NCI-H82 (cell line): ENCODE results near the gene SHOC1.
"Not testable (repeated sequence)": the region's sequence is repeated elsewhere in the genome, so short reads cannot be mapped to it uniquely, and the experiment has no call there.

Experiments used
- DNase-seq: peaks from one replicate; lab custom pipeline; 2025; lab: John Stamatoyannopoulos, UW

Gene SHOC1

DNA sequence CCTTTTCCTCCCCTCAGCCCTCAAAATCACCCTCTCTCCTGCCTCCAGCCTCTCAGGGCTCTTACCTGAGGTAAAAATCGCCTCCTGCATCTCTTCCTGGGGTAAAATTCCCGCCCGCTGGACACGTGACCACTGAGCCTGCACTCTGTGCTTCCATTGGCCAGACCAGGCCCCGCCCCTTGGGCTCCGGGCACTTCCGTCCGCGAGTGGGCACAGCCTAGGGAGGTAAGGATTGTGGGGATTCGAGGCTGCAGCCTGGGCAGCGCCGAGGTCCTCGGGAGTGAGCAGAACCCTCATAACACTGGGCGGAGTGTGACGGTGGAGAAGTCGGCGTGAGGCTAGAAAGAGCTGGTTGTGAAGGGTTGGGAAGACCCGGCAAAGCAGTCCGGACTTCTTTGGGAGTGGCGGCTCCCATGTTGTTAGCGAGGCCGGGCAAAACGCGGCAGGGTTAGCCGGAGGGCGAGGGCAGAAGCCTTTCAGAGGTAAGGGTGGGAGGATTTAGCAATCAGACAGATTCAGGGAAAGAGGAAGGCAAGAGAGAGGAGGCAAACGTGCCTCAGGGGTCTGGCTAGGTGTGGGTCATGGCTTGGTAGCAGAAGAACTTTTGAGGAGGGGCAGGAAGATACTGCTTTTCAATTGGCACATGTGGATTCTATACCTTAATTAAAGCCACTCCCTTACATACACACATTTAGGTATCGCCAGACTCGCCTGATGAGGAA, at the start of gene SHOC1:
SHOC1 (minus strand) TSS at position 103 of the 722 bp plus-strand sequence. CDS start 3,519 bp downstream, outside the sequence.
- DNase-seq: no peak

DNA sequence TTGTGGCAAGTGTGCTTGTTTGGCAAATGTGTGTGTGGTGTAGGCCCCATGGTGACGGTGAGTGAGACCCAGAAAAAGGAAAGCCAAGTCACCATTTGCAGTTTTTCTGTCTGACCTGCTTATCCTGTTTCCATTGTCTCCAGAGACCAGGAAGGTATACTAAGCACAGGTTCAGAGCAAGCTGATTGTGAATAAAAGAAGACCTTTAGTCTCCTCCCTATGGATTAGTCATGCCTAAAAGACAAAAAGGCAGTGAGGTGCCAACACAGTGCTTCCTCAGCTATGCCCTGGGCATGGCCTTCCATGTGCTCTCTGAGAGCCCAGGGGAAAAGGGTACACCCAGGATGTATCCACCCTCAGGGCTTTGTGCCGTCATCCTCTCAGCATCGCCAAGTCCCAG, 49.2 kb upstream of the SHOC1 start:
- DNase-seq: no peak

DNA sequence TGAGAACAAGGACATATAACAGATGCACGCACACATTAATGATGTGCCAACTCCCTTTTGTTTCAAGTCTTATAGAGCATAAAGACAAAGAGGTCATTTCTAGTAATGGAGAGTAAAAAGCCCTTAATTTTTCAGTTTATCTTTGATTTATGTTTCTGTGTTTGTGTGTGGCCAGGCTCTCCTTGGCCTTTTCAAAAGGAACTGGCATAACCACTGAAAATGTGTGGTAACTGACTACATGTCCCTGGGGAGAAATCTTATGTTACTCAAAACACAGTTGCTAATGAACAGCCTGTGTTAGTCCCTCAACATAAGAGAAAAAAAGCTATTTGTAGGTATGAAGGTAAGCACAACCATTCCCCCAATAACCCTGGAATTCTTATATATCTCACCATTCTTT, 47.6 kb upstream of the SHOC1 start:
- no peak for DNase-seq

DNA sequence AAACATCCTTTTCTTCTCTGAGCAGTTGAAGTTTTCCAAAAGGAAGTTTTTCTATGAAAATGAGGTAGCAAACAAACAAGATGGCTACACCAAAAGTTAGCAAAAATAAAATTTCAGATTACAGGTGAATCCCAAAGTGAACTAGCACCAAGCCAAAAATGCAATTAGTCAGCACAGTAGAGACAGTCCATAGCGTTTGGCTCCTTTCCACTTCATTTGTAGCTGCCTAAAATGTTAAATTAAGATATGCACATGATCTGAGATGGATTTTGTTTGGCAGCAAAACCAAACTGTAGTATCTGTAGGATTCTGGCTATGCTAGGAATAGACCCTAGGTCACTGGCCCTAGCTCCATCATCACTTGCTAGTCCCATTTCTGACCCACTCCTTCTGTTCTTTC, 45.7 kb upstream of the SHOC1 start:
- DNase-seq: no peak

DNA sequence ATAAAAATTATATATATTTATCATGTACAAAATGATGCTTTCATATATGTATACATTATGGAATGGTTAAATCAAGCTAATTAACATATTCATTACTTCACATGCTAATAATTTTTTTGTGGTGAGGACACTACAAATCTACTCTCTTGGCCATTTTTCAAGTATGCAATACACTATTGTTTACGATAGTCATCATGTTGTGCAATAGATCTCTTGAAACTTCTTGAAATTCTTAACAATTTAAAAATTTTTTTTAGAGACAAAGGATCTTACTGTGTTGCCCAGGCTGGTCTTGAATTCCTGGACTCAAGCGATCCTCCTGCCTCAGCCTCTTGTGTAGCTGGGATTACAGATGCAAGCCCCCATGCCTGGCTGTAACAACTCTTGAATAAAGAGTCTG, 45.2 kb upstream of the SHOC1 start:
- no peak for DNase-seq

DNA sequence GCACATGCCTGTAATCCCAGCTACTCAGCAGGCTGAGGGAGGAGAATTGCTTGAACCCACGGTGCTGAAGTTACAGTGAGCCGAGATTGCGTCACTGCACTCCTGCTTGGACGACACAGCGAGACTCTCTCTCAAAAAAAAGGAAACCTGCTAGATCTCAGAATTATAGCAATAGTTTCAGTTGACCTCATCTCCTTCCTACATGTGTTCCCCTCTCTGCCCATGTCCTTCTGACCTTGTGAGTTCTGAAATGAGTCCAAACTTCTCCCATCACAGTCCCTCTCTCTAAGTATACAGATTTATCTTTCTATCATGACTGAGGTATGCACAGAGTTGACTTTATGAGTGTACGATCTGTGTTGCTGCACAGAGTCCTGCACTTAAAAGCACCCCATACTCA, 44.6 kb upstream of the SHOC1 start:
- no peak for DNase-seq

DNA sequence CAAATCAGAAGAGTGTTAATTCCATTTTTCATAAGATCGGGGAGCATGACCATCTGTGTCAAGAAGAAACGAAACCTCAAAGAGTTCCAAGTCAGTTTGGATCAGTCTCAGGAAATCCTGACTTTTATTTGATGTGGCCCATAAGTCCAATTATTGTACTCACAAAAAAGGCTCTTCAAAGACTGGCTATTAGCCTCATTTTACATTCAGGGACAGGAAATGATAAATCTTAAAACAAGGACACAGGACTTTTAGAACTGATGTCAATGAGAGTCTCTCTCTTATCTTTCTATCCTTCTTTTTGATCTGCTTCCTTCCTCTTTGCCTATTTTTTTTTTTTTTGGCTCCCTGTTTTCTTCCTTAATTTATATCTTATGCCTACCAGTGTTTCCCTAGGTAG, 43.7 kb upstream of the SHOC1 start:
- no peak for DNase-seq

DNA sequence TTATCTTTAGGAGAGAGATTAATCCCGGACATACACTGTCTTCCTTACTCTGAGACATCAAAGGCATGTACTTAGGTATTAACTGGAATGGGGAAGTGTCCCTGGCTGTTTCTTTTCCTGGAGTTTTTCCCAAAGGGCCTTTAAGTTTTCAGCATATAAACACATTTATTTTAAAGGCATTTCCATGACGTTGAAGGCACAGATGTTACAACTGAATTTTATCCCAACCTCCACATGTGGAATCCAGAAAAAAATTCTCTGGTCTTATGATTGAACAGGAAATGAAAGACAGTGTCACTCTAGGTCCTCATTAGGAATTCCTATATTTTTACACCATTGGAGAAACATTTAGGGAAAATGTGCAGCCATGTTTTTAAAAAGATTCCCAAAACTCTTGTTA, 41.6 kb upstream of the SHOC1 start:
- DNase-seq: no peak

DNA sequence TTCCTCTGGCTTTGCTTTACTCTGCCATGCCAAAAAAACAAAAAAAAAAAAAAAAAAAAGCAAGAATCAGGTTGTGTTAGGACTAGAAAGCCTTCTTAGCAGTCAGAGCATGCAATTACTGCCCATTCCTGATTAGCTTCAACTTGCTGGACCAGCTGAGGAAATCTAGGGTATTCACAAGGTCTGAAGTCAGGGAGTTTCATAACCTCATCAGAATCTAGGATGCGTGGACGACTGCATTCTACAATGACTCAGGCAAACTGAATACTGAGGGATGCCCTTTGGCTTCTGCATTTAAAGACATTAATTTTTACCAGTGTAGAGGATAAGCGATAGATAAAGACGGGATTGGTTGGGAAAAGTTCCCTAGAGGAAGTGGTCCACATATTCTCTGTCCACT, 39.2 kb upstream of the SHOC1 start:
- DNase-seq: no peak

DNA sequence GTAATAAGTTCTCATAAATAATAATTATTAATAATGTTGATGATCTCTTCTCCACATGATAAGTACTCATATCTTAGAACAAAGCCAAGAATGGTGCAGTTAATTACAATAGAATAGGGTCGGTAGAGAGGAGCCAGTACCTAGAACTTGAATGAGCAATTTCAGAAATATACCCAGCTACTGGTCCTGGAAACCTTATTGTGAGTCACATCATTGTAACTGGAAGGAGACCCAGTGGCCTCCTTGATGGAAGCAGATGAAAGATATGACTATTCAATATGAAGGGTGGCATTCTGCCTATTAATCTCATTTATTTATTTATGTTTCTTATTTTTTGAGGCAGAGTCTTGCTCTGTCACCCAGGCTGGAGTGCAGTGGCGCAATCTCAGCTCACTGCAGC, 37.7 kb upstream of the SHOC1 start:
- no peak for DNase-seq

DNA sequence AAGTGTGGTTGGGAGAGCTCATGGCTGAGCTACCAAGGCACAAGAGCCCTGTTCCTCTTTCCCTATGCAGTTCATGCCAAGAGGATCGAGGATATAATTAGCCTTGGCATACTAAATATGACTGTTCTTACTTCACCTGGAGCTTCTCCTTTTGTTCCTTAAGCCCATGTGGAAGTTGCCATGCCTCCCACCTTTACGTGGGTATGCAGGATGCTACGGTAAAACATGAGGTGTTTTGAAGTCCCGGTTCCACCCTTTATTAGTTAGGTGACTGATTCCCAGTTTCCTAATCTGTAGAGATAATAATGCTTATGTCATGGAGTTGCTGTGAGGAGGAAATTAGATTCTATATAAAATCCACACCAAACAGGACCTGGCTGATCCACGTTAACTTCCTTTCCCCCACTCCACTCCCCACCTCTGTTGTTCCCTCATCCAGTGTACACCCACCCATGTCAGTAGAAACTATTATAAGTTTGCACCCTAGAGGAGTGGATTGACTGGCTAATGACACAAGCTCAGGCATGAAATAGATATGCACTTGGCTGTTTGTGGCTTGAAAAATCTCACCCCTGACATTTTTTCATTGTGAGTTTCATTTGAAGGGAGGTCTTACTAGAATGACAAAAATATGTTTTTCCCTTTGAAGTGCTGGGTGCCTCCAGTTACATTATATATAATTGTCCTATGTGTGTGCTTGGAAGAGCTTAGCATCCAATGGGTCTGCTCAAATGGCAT, 36.8 kb upstream of the SHOC1 start:
- DNase-seq: no peak

DNA sequence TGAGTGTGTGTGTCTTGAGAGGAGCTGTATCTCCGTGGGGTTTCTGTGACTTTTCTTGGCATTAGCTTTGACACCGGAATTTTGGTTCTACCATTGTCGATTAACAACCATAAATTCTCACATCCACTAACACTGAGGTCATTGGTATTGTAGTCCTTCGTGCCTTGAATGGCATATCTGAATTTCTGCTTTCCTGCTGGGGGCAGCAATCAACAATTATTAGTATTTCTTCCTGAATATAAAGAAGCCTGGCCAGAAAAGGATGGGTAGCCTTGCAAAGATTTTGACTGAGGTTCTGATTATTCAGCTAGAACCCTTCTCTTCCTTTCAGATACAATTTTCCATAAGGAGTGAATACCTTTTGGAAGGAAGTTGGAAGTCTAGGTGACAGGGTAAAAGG, 33.5 kb upstream of the SHOC1 start:
- DNase-seq: no peak

DNA sequence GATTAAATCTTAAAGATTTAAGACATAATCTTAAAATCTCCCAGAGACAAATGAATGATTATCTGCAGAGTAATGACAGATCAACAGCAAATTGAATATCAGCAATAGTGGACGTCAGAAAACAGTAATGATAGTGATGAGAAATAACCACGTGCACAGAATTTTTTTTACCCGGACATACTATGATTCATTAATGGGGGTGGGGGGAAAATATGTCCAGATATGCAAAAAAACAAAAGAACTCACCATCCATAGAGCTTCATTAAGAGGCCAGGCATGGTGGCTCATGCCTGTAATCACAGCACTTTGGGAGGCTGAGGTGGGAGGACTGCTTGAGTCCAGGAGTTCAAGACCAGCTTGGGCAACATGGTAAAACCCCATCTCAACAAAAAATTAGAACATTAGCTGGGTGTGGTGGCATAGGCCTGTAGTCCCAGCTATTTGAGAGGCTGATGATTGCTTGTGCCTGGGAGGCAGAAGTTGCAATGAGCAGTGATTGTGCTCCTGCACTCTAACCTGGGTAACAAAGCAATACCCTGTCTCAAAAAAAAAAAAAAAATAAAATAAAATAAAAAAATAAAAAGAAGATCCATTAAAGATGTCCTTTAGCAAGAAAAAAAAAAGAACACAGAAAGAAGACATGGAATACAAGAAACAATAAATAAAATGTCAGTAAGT, 30.9 kb upstream of the SHOC1 start:
- no peak for DNase-seq

DNA sequence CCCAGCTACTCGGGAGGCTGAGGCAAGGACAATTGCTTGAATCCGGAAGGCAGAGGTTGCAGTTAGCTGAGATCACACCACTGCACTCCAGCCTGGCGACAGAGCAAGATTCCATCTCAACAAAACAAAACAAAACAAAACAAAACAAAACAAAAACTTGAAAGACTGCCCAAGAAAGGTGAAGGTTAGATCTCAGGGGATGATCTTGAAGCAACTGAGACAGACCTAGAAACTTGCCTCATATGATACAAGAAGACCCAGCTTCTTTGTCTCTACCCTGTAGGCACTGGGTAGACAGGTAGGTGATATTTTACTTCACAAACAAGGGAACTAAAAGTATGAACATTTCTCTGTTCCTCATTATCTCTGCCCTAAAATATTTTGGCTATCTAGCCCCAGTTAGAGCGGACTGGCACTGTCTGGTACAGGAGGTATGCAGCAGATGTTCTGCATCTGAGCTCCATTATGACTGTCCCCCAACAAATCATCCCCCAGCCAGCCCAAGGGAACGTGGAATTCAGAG, 26.3 kb upstream of the SHOC1 start:
- no peak for DNase-seq

DNA sequence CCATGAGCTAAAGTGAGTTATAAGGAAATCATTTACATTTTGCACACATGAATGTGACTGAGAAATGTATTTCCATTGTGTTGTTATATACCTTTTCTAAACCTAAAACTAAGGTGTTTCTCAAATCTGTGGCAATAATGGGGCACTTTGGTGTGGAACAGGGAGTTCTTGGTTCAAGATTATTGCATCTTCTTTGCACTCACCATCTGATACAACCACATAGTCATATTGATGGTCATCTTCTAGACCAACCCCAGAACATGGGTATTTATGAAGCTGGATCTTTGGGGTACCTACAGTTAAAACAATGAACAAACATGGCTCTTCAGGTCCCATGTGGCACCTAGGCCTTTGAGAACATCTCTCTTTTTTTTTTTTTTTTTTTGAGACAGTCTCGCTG, 24.6 kb upstream of the SHOC1 start:
- no peak for DNase-seq

DNA sequence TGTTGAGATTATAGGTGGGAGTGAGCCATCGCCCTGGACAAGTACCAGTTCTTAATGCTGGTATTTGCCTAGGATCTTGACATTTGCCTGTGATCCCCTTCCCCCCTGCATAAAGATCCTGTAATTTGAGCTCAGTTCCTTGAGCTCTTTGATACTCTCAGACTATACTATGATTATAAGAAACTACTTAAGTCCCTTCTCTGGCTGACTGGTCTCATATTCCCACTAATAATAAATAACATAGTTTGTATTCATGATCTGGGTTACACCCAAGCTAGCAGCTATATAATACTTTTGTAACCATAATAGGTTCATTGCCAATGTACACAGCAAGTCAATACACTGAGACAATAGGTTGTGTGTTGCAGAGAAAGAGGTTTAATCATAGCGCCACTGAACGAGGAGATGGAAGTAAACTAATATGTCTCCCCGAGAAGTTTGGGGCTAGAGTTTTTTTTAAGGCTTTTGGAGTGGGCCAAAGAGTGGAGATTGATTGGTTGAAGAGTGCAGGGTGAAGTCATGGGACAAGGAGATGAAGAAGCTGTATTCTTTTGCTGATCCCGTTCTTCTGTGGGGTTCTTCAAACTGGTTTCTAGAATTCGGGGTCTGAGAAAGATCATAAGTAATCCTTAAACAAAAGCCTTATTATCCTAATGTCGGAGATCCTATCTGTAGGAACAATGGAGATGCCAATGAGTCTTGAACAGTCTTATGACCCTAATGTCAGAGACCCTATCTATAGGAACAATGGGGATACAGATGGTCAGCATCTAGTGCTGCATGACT, 20.7 kb upstream of the SHOC1 start:
- no peak for DNase-seq

DNA sequence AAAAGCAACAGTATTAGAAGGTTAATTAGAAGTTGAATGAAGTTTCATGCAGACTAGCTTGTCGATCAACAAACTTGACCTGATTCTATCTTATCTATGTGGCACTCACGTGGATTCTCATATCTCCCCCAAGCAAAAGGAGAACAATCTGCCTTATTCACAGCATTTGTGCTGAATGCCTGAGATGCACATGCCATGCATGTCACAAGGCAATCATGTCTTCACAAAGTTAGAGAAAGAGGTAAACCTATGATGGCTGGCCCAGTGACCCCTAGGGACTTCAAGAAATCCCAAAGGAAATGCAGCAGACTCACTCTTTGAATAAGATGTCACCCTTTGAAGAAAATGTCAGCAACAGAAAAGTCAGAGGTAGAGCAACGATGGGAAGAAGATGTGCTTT, 17.6 kb upstream of the SHOC1 start:
- no peak for DNase-seq

DNA sequence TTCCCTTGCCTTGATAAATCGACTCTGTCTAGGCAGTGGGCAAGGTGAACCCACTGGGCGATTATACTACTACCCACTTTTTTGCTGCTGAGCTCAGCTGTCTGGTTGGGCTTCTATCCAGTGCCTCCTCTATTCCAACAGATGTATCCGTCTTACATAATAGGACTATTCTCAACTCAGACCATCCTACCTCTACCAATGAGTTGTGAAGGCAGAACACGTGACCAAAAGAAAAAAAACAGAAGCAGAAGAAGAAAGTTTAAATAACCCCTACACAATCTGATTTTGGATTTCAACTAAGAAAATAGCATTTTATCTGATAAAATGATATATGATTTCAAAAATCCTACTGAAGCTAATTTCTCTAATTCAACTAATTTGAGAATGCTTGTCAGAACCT, 16.2 kb upstream of the SHOC1 start:
- DNase-seq: no peak

DNA sequence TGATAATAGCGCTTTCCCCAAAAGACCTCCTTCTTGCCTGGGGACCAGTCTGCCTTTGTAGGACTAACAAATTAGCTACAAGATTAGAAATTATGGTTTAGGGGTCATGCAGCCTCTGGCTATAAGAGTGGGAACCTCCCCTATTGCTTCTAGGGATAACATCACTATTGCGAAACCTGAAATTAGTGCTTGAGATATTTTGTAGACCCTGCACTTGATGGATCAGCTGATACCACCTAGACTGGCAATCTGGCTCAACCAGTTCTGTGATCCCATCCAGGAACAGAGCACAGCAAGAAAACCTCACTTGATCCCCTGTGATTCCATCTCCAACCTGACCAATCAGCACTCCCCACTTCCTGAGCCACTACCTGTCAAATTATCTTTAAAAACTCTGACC, 15.7 kb upstream of the SHOC1 start:
- not testable (repeated sequence) for DNase-seq

DNA sequence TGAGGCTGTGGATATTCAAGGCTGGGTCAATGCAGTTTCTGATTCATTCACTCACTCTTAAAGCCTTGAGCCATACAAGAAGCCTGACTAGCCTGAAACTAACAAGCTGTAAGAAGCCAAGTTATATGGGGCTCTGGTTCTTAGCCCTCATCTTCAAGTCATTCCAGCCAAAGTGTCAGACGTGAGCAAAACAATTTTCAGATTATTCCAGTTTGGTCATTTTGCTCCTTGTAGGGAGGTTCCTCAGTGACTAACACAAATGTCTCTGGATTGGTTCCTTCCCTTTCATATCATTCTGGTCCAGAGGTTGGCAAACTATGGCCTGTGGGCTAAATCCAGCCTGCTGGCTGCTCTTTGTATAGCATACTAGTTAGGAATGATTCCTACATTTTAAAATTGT, 12.5 kb upstream of the SHOC1 start:
- DNase-seq: no peak

DNA sequence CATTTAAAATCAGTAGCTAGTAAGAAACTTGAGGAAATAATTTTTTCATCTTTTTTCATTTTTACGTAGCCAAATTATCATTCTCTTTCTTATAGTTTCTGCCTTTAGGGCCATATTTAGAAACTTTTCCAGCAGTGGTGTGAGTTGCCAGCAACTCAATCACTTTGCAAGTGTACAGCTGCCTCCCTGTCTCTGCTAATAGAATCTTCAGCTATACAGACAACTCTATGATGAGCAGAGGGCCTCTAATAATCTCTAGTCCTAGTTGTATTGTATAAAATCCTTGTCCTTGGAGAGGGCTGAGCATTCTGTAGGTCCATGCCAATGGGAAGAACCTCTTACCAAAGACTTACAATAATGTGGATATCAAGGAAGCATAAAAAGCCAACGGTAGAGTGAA, 11.5 kb upstream of the SHOC1 start:
- no peak for DNase-seq

DNA sequence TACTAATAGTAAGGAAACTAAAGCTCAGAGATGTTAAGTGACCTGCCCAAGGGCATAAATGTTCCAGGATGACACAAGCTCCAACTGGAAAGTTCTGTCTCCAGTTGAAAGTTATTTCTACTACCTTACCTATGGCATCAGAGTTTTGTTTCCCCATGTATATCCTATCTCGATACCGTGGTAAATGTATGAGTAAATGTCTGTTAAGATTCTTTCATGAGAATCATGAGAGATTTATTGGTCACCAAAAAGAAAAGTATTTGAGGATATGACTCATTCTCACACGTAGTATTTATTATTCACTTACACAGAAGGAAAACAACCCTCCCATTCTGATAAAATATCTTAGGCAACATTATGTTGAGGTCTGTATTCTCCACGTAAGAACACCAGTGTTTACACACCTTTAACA, 11.1 kb upstream of the SHOC1 start:
- no peak for DNase-seq
